ENCODE data around the gene COL11A1. TPM values are rescaled to one million over a fixed set of nuclear protein-coding genes. Genes with fewer than 3 reads are reported as not detected.
"Not testable (repeated sequence)": the region's sequence is repeated elsewhere in the genome, so short reads cannot be mapped to it uniquely, and the experiment has no call there.

Gene COL11A1
- total RNA-seq, 4 donors from 2014 or later, result 0.26 to 0.53 TPM; not detected in 2

- Histone ChIP-seq H3K36me3 (no peaks in the 10 kb centered on the region), H3K9me3 (no peaks in the 10 kb centered on the region)
- in situ Hi-C loops (cut with MboI; ENCODE audit: low sequenced_read_pairs in 4 of 4), result no loop called here
These were observed 166.0 kb downstream of the COL11A1 start for GRCh38 chr1:102942324-102942723.

GRCh38 chr1:102941366-102941947 is 166.9 kb downstream of the COL11A1 start:
- H3K4me1 ChIP-seq, result no peaks in the 10 kb centered on the region
- intact Hi-C loops (cut with DNase I; ENCODE audit: low total_unique reads) (no loop called here), in situ Hi-C loops (cut with MboI; ENCODE audit: low sequenced_read_pairs in 4 of 4) (no loop called here)
- no peaks in the 10 kb centered on the region for H3K27me3 ChIP-seq
- no peaks in the 10 kb centered on the region for H3K9me3 ChIP-seq
- ATAC-seq (no peak), DNase-seq (no peak)
- H3K4me3 ChIP-seq, result no peak overlapping the region
- no peak for TF ChIP-seq CTCF (IDR thresholded peaks at IDR 0.05 in 4 of 5, conservative IDR thresholded peaks at IDR 0.05 in 1 of 5)
- TF ChIP-seq POLR2A (IDR thresholded peaks at IDR 0.05), result no peak
- no peaks in the 10 kb centered on the region for H3K36me3 ChIP-seq
- H3K27ac ChIP-seq, result no peak overlapping the region

More at GRCh38 chr1:102942324-102942723, 166.0 kb downstream of the COL11A1 start:
- no peak for DNase-seq
- no peaks in the 10 kb centered on the region for H3K4me1 ChIP-seq
- ATAC-seq, result no peak
- H3K27ac ChIP-seq, result no peak overlapping the region
- H3K27me3 ChIP-seq, result no peaks in the 10 kb centered on the region
- H3K4me3 ChIP-seq, result no peak overlapping the region
- TF ChIP-seq CTCF (IDR thresholded peaks at IDR 0.05 in 4 of 5, conservative IDR thresholded peaks at IDR 0.05 in 1 of 5), result no peak
- intact Hi-C loops (cut with DNase I; ENCODE audit: low total_unique reads), result no loop called here

- Histone ChIP-seq H3K4me1 (no peaks in the 10 kb centered on the region), H3K27me3 (no peaks in the 10 kb centered on the region), H3K27ac (no peak overlapping the region), H3K4me3 (no peak overlapping the region), H3K36me3 (no peaks in the 10 kb centered on the region), H3K9me3 (no peaks in the 10 kb centered on the region)
- DNase-seq (no peak), ATAC-seq (no peak)
- intact Hi-C loops (cut with DNase I; ENCODE audit: low total_unique reads) (no loop called here), in situ Hi-C loops (cut with MboI; ENCODE audit: low sequenced_read_pairs in 4 of 4) (no loop called here)
- TF ChIP-seq CTCF (IDR thresholded peaks at IDR 0.05 in 4 of 5, conservative IDR thresholded peaks at IDR 0.05 in 1 of 5), result no peak
- no peak for TF ChIP-seq POLR2A (IDR thresholded peaks at IDR 0.05)
These were observed 170.9 kb downstream of the COL11A1 start for GRCh38 chr1:102937401-102937800.

- intact Hi-C loops (cut with DNase I; ENCODE audit: low total_unique reads); H3K4me1 ChIP-seq; H3K4me3 ChIP-seq; ATAC-seq; DNase-seq; in situ Hi-C loops (cut with MboI; ENCODE audit: low sequenced_read_pairs in 4 of 4); H3K36me3 ChIP-seq; H3K9me3 ChIP-seq; H3K27me3 ChIP-seq; H3K27ac ChIP-seq: not testable (repeated sequence)
These were observed 175.0 kb downstream of the COL11A1 start for GRCh38 chr1:102933362-102933761.

- Histone ChIP-seq H3K36me3 (no peaks in the 10 kb centered on the region), H3K4me3 (no peak overlapping the region), H3K27ac (no peak overlapping the region), H3K27me3 (no peaks in the 10 kb centered on the region), H3K9me3 (no peaks in the 10 kb centered on the region), H3K4me1 (no peaks in the 10 kb centered on the region)
- ATAC-seq (no peak), DNase-seq (no peak)
- TF ChIP-seq CTCF (IDR thresholded peaks at IDR 0.05 in 4 of 5, conservative IDR thresholded peaks at IDR 0.05 in 1 of 5) (no peak), POLR2A (IDR thresholded peaks at IDR 0.05) (no peak)
- intact Hi-C loops (cut with DNase I; ENCODE audit: low total_unique reads), result no loop called here
- in situ Hi-C loops (cut with MboI; ENCODE audit: low sequenced_read_pairs in 4 of 4), result no loop called here
These were observed 188.7 kb downstream of the COL11A1 start for GRCh38 chr1:102919659-102920058.

All from gastrocnemius medialis (tissue), 4 donors.